HG03159 (cell line): Measurements from ENCODE around the gene TUT1.
A peak's percentile ranks its signal among the peaks of the same experiment; 100 is the strongest.
"Not testable (repeated sequence)": the region's sequence is repeated elsewhere in the genome, so short reads cannot be mapped to it uniquely, and the experiment has no call there.

Experiments
- ATAC-seq: cut with Tn5 transposase; IDR thresholded peaks from one replicate; pipeline ENCODE4 v1.9.1; 2021; ENCODE audit warnings: mild to moderate bottlenecking, moderate library complexity; ENCODE audit not compliant: unreplicated experiment

The TUT1 gene

DNA sequence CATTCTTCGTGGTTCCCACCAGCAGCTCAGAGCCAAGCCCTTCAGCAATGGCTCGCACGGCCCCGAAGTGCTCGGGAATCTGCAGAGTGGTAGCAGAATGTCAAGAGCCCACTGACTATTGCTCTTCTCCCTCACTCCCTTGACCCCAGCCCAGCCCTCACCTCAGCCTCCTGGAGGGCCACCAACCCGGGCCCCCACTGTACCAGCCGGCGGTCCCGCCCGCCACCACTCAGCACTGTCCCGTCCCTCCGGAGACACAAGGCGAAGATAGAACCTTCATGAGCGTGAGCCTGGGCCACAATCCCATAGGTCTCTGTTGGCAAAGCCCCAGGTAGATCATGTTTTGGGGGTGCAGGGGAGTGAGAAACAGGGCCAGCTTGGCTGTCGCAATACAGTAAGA is 14.6 kb upstream of the TUT1 start:
- ATAC-seq = no peak

DNA sequence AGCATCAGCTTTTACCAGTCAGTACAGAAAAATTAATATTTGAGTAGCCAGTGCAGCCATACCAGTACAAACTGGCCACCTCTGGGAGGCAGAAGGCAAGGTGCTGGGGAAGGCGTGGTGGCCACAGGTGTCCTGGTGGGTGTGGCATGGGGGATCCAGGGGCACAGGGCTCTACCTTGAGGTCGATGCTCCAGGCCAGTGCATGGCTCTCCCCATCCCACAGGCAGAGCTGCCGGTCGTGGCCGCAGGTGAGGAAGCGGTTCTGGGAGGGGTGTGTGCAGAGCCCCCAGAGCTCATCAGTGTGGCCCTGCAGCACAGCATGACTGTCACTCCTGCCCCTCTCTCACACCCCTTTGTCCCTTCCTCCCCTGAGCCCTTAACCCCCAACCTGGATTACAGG is 14.1 kb upstream of the TUT1 start:
- no peak for ATAC-seq

DNA sequence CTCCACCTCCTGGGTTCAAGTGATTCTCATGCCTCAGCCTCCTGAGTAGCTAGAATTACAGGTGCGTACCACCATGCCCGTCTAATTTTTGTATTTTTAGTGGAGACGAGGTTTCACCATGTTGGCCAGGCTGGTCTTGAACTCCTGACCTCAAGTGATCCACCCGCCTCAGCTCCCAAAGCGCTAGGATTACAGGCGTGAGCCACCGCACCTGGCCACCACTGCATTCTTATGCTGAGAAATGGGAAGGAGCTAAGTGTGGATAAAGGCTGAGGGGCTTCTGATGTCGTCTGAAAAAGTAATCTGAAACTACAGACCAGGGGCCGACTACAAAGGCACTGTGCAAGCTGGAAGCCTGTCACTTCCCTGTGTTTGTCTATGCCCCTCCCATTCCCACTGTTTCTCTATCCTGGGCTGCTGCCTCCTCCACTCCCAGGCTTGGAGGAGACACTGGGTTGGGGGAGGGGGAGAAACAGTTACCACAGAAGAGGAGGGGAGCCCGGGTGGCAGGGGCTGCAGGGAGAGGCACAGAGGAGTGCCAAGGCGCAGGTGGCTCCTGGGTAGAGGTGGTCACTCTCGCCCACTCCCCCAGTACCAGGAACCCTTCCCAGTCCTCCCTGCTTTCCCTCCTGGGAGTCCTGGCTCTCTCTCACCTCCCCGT is 13.3 kb upstream of the TUT1 start:
- no peak for ATAC-seq

DNA sequence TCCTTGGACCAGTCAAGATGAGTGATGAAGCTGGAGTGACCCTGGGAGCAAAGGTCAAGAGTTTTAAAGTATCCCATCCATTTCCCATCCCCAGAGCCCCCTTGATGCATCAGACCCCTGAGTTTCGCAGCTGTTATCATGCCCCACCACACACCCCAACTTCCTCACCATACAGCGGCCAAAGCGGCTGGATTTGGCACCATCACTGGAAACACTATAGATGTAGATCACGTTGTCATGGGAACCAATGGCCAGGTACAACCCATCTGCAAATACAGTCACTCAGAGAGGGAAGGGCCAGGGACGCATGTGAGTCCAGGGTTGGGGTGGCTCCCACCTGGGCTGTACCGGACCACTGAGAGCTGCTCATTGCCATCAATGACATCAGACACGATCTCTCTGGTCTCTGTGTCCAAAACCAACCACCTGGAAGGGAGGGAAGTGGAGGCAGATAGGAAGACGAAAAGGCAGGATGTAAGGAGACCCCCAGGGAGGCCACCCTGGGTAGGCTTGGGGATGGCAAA is 12.5 kb upstream of the TUT1 start:
- no peak for ATAC-seq

DNA sequence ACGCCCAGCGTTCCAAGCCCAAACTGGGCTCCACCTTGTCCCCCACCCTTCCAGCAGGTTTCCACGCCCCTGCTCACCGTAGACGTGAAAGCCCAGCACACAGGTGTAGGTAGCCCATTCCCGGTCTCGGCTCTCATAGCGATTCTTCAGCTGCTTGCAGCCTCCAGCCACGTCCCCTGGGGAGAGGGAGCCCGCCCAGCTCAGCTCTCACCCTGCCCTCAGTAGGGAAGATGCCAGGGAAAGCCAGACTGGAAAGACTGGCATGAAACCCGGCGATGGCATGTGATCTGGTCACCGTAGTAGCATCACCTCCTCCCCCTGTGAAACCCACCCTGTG is 11.7 kb upstream of the TUT1 start:
- no peak for ATAC-seq

DNA sequence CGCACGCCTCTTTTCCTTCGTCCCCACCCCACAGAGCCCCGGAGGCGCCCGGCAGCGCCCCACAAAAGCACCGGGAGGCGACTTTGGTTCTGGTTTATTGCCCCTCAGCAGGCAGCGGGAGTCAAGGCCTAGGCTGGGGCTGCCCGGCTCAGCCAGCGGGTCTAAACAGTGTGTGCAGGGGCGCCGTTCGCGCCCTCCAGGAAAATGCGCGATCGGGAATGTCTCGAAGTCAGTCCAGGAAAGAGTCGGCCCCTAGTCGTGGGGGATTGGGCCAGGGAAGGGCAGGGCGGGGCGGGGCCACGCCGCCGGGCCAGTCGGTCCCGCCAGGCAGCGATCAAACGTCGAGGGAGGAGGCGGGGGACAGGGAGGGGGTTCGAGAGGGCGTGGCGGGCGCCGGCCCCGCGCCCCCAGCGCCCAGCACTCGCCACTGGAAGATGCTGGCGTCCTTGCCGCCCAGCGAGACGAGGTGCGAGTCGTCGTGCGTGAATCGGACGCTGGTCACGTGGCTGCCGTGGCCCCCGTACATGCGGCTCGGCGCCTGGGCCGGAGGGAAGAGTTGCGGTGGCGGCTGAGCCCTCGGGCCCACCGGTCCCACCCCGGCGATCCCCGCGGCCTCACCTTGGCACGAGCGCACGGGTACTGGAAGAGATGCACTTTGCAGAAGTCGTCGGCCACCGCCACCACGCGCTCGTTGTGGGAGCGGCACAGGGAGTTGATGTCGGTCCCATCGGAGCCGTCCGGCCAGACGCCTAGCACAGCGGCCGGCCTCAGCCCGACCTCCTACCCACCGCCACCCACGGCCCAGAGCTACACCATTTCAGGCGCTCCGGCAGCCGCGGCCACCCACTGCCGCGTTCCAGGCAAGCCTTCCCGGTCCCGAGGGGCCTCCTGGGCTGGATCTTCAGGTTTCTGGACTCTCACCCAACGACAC is 11.1 kb upstream of the TUT1 start:
- ATAC-seq = no peak

DNA sequence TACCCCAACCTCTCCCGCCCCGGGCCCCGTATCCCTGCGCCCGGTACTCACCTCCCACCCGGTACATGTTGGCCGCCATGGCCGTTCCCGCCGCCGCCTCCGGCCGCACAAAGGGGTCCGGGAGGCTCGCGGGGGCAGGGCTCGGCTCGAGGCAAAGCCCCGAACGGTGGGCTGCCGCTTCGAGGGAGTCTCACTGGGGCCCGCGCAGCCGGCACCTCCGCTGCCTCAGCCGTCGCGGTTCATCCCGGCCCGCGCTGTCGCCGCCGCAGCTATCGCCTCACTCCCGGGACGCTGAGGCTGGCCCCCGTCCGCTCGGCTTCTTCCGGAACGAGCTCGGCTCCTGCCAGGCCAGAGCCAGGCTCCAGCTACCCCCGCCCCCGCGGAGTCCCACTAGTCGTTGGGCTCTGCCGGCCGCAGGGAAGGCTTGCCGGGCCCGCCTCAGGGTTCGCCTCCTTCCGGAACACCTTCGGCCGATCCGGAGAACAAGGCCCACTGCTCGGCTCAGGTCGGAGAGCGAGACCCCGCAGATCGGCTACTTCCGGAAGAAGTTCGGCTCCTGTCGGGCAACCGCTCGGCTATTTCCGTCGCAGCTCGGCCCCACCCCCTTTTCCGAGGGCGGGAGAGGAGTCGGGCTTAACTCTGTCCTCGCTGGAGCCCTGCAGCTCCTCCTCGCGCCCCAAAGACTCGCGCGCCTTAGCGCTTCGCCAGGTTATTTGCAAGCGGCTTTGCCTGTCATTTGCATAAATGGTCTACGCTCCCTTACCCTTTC is 10.2 kb upstream of the TUT1 start, which contains the start of gene MTA2:
Gene MTA2 (minus strand): TSS at position 494 of the 769 bp plus-strand sequence. CDS start 415 bp downstream, at position 79.
- ATAC-seq = peak; percentile 75

DNA sequence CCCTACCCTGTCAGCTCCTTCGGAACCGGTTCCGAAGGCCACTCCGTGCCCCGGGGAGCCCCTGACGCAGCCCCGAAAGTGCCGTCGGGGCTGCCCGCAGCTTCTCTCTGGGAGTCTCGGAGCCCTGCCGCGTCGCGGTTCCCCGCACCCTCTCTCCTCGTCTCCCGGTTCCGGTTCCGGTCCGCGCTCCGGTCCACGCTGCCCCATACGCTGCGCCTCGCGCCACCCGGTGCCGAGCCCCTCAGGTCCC is 9.7 kb upstream of the TUT1 start:
- ATAC-seq = peak; percentile 6

DNA sequence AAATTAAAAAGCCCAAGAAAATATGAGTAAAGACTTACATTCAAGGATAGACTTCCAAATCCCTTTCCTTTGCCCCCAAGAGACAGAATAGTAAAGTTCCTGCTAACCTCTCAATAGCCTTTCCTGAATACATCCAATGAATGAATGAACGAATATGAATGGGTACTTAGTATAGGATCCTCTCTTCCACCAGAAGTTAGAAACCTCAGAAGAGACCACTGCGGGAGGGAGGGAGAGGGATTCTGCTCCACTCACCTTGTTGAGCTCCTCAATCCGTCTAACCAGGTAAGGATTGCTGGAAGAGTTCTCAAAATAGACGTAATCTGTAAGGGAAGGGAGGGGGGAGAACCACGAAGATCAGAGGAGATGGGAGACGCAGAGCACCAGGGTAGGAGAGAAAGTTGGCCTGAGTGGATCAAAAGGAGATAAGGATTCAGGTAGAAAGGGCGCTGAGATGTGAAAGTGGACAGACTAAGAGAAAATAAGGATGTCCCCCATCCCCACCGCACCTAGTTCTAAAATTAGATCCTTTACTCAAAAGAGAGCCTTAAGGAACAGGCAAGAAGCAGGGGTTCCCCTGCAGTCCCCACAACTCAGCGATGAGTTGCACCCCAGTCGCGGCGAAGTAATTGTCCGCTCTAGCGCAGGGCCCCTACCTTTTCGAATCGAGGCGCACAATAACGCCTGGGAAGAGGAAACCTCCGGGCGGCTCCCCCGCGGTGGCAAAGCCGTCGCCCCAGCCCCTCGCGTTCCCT is 9.2 kb upstream of the TUT1 start:
- ATAC-seq = no peak

DNA sequence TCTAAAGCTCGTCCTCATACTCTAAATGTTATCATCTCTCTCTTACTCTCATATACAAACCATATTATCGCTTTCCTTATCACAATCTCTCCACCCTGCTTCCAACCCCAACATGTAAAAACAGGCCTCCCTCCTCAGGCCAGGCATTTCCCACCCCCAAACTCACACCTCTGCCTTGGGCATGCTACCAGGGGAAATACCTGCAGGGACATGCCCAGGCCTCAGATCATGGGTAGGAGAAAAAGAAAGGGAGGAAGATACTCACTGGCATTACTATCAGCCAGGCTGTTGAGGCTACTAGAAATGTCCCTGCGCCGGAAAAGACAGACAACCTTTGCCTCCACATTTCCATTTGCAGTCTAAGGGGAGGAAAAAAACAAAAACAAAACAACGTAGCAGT is 8.6 kb upstream of the TUT1 start:
- ATAC-seq = no peak

DNA sequence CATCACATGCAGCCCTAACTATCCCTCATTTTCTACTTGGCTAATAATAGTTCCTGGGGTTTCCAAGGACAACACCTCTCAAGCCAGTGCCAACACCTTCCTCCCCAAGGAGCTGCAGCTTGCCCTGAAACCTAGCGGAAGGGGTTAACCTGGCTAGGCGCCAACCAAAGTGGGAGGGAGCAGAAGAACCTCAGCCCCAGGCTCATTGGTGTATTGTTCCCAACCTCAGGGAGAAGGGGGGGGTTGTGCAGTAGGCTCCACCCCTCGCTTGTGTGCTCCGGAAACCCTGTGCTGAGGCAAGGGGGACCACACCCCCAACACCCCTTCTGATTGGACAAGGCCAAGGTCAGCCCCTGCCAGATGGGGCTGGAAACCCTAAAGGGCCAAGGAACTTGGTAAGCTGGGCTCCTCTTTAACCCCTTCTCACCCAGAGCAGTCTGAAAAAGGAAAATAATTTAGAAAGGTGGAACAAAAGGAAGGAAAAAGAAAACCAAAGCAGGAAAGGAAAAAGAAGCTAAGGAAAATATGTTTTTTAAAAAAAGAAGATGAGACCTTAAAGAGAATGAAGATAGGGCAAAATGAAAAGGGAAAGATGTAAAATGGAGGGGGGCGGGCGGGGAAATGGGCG is 7.9 kb upstream of the TUT1 start:
- ATAC-seq = peak; percentile 45

DNA sequence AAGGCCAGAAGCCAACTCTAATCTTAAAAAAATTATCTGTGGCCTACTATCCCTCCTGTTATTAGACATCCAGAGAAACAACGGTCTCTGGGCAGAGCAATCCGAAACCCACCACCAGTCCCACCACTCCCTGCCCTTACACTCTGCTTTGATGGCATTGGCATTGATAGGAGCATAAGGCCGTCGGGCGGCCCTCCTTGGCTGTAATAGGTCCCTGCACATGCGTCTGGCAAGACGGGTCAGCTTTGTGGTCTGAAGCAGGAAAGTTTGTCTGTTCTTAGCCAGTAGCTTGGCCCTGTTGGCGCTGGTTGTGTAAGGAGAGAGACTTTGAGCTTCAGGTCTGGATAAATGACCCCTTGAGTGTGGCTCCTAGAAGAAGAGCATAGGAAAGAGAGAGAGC is 3.8 kb upstream of the TUT1 start:
- ATAC-seq = no peak

DNA sequence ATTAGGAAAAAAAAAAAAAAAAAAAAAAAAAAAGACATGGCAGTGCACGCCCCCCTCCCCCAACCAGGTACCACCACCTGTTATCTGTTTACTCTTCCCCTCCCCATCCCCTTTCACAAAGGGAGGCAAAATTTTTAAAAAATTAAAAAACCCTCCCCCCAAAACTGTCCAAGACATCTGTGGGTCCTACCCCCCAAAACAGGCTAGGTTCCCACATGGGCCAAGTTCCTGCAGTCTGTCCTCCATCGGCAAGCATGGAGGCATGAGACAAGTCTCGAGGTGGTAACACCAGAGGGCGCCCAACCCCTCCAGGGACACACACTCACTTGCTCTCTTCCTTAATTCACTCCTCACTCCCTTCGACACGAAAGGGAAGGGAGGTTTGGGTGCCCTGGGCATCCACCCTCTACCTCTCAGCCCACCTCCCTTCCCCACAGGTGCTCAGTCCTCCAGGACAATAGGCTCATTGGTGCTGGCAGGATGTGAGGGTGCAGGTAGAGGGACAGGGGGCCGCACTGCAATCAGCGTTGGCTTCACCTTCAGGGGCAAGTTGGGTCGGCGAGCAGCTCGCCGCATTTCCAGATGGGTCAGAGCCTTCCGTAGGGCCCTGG is 2.2 kb upstream of the TUT1 start:
- no peak for ATAC-seq

DNA sequence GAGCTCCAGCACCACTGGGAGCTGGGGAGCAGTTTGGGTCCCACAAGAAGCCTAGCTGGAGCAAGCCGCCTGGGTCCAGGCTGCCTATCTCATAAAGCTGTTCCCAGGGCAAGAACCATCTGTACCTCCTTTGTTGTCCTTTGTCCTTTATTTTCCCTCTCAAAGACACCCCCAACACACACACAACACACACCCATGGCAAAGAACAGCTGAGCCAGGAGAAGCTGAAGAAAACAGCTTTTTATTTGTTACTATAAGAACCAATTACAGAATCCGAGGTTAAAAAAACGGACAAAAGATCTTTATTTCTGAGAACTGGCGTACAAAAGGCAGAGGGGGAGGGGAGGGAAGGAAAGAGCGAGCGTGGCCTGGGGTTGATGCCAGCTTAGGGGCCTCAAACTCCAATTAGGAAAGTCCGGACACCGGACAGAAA is 1.7 kb upstream of the TUT1 start:
- ATAC-seq = no peak

DNA sequence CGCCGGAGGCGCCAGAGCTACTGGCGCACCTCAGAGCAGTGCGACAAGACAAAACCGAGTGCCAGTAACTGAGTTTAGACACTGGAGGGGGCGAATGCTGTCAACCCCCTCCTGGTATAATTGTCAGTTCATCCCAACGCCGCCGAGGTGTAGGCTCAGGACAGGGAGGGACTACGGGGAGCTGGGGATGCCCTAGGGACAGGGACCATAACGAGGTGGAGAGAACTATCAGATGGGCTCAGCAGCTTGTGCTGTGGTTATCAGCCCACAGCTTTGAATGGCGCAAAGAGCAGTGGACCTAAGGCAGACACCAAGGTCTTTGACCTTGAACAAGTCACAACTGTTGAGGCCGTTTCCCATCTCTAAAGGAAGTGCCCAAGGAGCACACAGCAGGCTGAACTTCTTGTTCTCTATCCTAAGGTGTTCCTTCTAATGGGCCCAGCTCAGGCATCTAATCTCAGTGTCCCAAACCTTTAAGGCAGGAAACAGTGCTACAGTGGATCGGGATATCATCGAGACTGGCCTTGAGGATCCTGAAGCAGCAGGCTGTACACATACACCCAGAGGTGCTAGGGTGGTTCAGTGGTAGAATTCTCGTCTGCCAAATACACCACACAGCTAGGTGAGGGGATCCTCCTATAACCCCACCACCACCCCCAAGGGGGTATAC is 958 bp upstream of the TUT1 start:
- no peak for ATAC-seq

DNA sequence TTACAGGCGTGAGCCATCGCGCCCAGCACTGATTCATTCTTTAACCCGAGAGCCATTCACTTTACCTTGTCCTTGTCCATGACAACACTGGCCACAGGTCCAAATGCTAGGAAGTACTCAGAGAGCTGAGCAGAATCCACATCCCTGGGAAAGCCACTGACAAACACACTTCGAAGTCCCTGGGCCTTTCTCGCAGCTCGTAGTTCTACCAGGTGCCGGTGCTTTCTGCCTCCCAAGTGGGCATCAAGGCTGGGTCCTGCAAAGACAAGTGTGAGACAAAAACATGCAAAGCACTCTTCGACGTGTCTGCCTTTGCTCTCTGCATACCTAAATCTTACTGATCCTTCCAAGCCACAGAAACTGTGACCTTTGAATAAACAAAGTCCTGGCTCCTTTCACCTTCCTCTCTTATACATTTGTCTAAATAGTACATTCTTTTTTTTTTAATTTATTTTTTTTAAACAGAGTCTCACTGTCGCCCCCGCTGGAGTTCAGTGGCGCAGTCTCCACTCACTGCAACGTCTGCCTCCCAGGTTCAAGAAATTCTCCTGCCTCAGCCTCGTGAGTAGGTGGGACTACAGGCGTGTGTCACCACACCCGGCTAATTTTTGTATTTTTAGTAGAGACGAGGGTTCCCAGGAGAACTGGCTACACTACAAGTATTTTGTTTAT is 2.2 kb downstream of the TUT1 start:
- no peak for ATAC-seq

DNA sequence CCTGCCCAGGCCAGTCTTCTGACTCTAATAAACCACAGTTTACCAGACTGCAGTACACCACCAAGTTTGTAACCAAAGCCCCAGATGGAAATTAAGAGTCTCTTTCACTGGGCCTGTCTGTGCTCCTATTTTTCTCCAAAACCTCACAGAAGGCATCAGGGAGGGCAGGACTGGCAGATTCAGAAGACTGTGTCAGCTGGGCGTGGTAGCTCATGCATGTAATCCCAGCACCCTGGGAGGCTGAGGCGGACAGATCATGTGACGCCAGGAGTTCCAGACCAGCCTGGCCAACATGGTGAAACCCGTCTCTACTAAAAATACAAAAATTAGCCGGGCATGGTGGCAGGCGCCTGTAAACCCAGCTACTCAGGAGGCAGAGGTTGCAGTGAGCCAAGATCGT is 6.0 kb downstream of the TUT1 start:
- not testable (repeated sequence) for ATAC-seq

DNA sequence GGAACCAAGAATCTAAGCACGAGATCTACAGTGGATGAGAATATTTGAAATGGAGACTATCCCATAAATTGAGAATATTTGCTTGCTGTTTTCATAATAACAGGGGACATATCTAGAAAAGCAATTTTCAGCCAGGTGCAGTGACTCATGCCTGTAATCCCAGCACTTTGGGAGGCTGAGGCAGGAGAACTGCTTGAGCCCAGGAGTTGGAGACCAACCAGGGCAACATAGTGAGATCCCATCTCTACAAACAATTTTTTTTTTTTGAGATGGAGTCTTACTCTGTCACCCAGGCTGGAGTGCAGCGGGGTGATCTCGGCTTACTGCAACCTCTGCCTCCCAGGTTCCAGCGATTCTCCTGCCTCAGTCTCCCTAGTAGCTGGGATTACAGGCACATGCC is 9.6 kb downstream of the TUT1 start:
- not testable (repeated sequence) for ATAC-seq
